NCI-H2029 treated with DMSO at 0.1 percent for 48 hours (cell line): ENCODE measurements around the gene WNT3.

Experiments
- DNase-seq: peaks from one replicate; lab custom pipeline; 2025; lab: John Stamatoyannopoulos, UW

Gene WNT3

DNA sequence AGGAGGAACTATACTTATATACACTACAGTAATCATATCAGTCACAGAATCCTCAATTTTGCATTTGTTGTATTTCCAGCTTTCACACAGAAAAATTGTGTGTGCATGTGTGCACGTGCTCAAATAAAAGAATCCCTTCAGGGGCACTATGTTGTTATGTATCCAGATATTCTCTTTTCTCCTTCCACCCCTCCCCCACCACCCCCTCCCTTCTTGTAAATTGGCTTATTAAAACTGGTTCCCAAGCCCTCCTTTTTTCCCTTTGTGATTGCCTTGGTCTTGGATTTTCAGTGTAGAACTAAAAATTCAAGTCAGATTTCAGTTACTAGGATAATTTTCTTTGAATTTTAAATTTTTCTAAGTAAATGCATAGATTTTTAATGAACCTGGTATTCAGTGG lies 86.3 kb downstream of the WNT3 start:
- DNase-seq = no peak

DNA sequence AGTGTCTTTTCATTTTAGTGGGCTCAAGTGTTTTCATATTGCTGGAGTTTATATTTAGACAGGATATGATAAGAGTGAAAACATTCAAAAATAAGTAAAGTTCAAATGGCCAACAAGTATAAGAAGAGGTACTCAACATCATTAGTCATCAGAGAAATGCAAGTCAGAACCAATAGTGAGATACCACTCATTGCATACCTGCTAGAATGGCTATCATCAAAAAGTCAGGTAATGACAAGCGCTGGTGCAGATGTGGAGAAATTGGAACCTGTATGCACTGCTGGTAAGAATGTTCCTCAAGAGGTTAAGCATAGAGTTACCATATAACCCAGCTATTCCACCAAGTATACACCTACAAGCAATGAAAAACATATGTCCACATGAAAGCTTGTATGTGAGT lies 87.8 kb downstream of the WNT3 start:
- DNase-seq = no peak

DNA sequence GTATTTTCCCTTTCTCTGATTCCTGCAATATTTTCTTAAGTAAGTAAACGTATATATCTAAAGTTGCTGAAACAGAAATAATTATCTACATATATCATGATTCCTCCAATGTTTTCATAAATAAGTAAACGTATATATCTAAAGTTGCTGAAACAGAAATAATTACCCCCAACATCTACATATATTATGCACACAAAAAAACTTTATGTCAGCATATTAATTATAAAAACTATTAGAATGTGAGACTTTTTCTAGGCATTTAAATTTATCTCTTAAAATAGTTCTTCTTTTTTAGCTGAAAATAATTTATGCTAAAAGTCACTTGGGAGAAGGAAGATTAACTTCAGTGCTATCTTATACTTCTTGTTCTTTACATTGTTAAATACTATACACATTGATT lies 88.5 kb downstream of the WNT3 start:
- no peak for DNase-seq

DNA sequence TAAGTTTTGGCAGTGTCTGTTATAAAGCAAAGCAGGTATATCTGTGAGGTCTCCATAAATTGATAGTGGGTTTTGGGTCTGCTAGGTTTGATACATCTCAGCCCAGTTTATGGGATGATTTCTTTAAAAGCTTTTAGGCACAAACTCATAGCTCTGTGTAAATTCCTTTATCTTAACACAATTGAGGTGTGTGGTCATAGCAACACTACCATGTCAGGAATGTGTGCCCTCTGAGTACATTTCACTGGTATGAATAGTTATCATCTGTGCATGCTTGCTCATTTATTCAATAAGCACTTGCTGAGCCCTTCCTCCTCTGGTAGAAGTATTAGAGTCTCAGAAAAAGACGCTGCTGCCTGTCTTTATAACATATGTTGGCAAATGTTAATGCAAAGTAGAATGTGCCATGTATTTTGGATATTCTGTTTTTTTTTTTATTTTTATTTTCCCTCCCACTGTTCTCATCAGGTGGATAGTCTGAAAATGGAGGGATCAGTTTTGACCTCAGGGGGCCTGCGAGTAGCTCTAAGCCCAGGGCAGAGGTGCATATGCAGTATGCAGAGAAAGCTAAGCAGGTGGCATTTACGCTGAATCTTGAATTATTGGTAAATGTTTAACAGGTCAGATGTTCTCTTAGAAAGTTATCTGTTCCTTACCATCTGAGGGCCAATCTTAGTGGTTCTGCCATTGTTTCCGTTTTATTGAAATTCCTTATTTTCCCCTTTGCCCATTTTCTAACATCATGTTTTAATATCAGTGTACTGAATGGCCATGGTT lies 90.7 kb downstream of the WNT3 start:
- DNase-seq = no peak

DNA sequence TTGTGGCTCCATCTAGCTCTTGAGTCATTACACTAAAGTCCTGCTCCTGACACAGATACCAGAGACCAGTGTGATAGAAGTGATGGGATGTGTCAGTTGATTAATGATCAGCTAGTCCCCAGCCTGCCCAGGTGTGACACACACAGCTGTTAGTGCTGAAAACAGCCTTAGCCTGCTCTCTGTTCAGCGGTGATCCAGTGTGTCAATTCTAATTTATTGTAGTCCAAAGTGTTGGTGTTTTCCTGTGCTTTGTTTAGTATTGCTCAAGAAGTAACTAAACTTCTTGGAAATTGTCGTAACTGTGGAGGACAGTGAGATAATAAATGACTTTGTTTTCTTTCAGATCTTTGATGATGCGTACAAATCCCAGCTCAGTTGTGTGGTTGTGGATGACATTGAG lies 92.3 kb downstream of the WNT3 start:
- DNase-seq = no peak

DNA sequence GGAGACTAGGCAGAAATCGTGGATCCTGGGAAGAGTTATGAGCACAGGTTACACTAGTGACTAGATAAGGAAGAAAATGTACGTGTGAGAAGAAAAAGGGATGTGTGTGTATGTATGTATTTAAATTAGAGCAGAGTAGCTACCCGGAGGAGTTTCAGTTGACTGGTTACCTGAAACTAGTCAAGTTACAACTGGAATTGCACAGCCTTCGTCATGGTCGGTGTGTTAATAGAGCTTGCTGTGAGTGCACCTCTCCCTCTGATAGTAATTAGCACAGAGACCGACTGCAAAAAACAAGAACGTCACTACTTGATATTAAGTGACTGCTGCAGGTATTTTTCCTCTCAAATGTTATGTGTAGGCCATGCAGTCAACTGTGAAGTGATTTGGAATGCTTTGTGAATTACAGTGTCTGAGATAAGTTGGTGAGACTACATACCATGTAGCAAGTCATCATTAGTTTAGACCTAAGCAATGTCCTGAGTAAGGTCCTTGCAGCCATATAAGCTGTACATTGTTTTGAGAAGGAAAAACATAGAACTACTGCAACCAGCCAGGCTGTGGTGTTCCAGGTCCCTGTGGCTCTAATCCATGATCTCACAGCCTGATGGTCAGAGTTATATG lies 95.7 kb downstream of the WNT3 start:
- DNase-seq = no peak

DNA sequence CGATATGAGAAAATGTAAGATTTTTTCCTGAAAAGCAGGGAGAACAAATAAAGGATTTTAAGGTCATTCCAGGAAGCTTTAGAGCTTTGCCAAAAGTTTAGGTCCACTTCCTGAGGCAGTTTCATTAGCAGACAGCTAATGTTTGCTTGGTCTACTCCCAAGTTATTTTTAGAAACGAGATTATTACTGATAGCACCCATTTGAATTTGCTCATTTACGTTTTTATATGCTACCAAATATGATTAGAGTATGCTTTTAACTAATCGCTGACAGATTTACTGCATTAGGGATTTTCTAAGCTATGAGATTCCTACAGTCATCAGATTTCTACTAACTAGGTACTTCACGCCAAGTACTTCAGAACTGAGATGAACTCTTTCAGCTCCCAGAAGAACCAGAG lies 98.1 kb downstream of the WNT3 start:
- DNase-seq = no peak

DNA sequence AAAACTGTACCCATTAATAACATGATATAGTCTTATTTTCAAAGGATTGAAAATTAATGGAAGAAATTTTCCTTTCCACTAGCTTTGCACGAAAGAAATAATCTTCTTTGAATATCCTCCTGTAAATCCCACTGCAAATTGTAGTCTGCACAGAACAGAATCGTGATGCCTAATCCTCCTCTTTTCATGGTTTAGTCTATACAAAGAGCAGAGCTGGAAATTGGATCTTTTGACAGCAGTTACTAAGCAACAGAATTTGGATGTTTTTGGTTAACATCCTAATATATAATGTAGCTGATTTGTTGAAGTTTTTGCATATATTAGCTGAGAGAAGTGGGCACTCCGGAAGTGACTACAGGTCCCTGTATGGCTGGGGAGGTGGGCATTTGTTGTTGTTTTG lies 98.6 kb downstream of the WNT3 start:
- DNase-seq = no peak

DNA sequence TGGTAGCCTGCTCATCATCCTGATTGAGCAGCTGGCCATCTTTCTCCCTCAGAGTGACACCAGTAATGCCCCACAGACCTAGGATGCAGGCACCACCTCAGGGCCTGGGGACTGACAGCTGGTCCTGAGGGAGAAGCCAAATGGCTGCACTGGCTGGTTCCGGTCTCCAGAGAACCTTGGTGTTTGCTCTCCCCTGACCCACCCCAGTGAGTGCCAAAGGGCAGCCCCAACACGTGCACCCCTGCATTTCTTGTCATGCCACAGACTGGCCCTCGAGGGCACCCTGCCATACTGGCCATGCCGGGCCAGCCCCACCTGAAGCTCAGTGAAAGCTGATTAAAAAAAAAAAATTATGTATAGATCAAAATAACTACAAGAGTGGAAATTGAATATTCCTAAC lies 100.5 kb downstream of the WNT3 start:
- no peak for DNase-seq
